Measurements from ENCODE around the gene SHISA6.

The SHISA6 gene

GRCh38 chr17:11332706-11333105, 91.7 kb downstream of the SHISA6 start:
- TF ChIP-seq, protein P1, sequence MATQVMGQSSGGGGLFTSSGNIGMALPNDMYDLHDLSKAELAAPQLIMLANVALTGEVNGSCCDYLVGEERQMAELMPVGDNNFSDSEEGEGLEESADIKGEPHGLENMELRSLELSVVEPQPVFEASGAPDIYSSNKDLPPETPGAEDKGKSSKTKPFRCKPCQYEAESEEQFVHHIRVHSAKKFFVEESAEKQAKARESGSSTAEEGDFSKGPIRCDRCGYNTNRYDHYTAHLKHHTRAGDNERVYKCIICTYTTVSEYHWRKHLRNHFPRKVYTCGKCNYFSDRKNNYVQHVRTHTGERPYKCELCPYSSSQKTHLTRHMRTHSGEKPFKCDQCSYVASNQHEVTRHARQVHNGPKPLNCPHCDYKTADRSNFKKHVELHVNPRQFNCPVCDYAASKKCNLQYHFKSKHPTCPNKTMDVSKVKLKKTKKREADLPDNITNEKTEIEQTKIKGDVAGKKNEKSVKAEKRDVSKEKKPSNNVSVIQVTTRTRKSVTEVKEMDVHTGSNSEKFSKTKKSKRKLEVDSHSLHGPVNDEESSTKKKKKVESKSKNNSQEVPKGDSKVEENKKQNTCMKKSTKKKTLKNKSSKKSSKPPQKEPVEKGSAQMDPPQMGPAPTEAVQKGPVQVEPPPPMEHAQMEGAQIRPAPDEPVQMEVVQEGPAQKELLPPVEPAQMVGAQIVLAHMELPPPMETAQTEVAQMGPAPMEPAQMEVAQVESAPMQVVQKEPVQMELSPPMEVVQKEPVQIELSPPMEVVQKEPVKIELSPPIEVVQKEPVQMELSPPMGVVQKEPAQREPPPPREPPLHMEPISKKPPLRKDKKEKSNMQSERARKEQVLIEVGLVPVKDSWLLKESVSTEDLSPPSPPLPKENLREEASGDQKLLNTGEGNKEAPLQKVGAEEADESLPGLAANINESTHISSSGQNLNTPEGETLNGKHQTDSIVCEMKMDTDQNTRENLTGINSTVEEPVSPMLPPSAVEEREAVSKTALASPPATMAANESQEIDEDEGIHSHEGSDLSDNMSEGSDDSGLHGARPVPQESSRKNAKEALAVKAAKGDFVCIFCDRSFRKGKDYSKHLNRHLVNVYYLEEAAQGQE (IDR thresholded peaks at IDR 0.05; ENCODE audit: low read depth): no peak
- TF ChIP-seq USF1 (IDR thresholded peaks at IDR 0.05) (no peak), EP300 (IDR thresholded peaks at IDR 0.05; ENCODE audit: borderline replicate concordance) (no peak), TEAD4 (IDR thresholded peaks at IDR 0.05) (no peak), FOXM1 (IDR thresholded peaks at IDR 0.05; ENCODE audit: borderline replicate concordance, low read depth) (no peak), CREB1 (IDR thresholded peaks at IDR 0.05; ENCODE audit: low read depth) (no peak), ZBTB7A (IDR thresholded peaks at IDR 0.05; ENCODE audit: low read depth) (no peak), NFIC (IDR thresholded peaks at IDR 0.05) (no peak), MAX (IDR thresholded peaks at IDR 0.05) (no peak), RAD21 (IDR thresholded peaks at IDR 0.05; ENCODE audit: low read depth) (no peak), CEBPB (IDR thresholded peaks at IDR 0.05) (no peak), TAF1 (IDR thresholded peaks at IDR 0.05; ENCODE audit: low read depth) (no peak)

DNA sequence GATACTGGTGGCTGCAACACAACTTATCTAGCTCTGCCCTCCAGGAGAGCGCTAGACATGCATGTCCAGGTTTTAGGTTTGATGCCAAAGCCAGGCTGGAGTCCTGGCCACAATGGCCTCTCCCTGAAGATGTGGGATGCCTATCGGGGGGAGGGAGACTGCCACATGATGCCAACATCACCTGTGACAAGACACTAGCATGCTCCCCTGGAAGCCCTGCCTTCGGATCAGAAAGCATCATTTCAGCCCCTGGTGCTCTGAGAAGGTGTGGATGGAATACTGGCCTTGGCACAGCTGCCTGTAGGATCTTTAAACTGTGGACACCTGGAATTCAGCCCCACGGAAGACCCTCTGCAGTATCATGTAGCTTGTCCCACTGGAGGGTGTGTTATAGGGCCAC, 93.5 kb downstream of the SHISA6 start:
- TF ChIP-seq FOXM1 (IDR thresholded peaks at IDR 0.05; ENCODE audit: borderline replicate concordance, low read depth) (no peak), NFIC (IDR thresholded peaks at IDR 0.05) (no peak), EGR1 (IDR thresholded peaks at IDR 0.05) (no peak), EP300 (IDR thresholded peaks at IDR 0.05; ENCODE audit: borderline replicate concordance) (no peak), TAF1 (IDR thresholded peaks at IDR 0.05; ENCODE audit: low read depth) (no peak), MAX (IDR thresholded peaks at IDR 0.05) (no peak), YY1 (IDR thresholded peaks at IDR 0.05; ENCODE audit: low read depth) (no peak), USF1 (IDR thresholded peaks at IDR 0.05) (no peak), TEAD4 (IDR thresholded peaks at IDR 0.05) (no peak), CREB1 (IDR thresholded peaks at IDR 0.05; ENCODE audit: low read depth) (no peak)
- TF ChIP-seq, protein P1 (IDR thresholded peaks at IDR 0.05; ENCODE audit: low read depth): no peak

- no peak for TF ChIP-seq CEBPB (IDR thresholded peaks at IDR 0.05)
- no peak for TF ChIP-seq TCF12 (IDR thresholded peaks at IDR 0.05; ENCODE audit: low read depth)
- no peak for TF ChIP-seq TEAD4 (IDR thresholded peaks at IDR 0.05)
- TF ChIP-seq CREB1 (IDR thresholded peaks at IDR 0.05; ENCODE audit: low read depth): no peak
- no peak for TF ChIP-seq NFIC (IDR thresholded peaks at IDR 0.05)
- TF ChIP-seq MAX (IDR thresholded peaks at IDR 0.05): no peak
- TF ChIP-seq USF1 (IDR thresholded peaks at IDR 0.05): no peak
- TF ChIP-seq RAD21 (IDR thresholded peaks at IDR 0.05; ENCODE audit: low read depth): no peak
- TF ChIP-seq, protein P1 (IDR thresholded peaks at IDR 0.05; ENCODE audit: low read depth): no peak
- TF ChIP-seq EP300 (IDR thresholded peaks at IDR 0.05; ENCODE audit: borderline replicate concordance): no peak
Observed at GRCh38 chr17:11336290-11336689, 95.3 kb downstream of the SHISA6 start.

GRCh38 chr17:11340803-11341202, 99.8 kb downstream of the SHISA6 start:
- TF ChIP-seq EP300 (IDR thresholded peaks at IDR 0.05; ENCODE audit: borderline replicate concordance): no peak
- no peak for TF ChIP-seq CREB1 (IDR thresholded peaks at IDR 0.05; ENCODE audit: low read depth)
- TF ChIP-seq NFIC (IDR thresholded peaks at IDR 0.05): no peak

All from Ishikawa (cell line).